ENCODE data around the gene DCLRE1A. TPM values are rescaled to one million over a fixed set of nuclear protein-coding genes. Genes with fewer than 3 reads are reported as not detected.
A peak's percentile ranks its signal among the peaks of the same experiment; 100 is the strongest.

DCLRE1A gene
- 1 to 10 TPM; 4.8 to 7.5 (median 4.9) TPM for total RNA-seq
- polyA plus RNA-seq = 1 to 10 TPM; 3.0 to 4.1 (median 3.5) TPM

DNA sequence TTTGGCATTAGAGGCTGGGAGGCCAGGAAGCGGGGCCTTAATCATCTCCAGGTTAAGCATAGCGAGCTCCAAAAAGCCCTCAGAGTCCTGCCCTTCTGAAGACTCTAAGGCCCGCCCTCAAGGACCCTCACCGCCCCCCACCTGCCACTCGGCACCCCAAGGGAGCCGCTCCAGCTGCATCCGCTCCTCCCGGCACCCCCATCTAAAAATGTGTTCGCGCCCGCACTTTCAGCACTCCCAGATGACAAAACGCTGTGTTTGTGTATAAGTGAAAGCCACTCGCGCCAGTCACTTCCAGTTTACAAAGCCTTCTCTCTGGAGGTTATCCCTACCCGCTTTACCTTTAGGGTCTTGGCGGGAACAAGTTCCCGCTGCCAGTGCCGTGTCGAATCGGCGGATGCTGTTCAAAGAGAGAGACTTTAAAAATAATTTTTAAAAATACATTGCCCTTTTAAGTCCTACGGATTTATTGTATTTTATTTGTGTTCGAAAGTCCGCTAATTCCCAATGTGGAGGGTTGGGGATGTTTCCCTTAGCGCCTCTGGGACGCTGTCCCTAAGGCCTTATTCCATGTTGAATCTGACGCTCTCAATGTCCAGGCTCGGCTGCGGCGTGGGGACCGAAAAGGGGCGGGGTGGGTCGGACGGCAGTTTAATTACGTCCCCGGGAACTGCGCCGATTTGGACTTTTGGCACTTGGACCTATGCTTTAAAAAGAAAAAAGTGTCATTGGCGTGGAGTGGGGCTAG, at the start of gene DCLRE1A, which contains the start of gene NHLRC2:
Gene DCLRE1A, minus strand, starts transcription at position 70 of the 748 bp plus-strand sequence. CDS start 900 bp downstream, outside the sequence.
Gene NHLRC2, plus strand, starts transcription at position 649 of the 748 bp plus-strand sequence. CDS start 212 bp downstream, outside the sequence.
- Histone ChIP-seq H3K4me3 (peak within 1 kb of the TSS; percentile 64 to 84 (median 76)), H3K36me3 (peaks cover 0 to 8% (median 0%) of the 10 kb centered on the region in 4 donors), H3K27me3 (no peaks in the 10 kb centered on the region), H3K9me3 (no peaks in the 10 kb centered on the region), H3K4me1 (peaks cover 0 to 69% (median 42%) of the 10 kb centered on the region in 4 donors), H3K27ac (peak within 1 kb of the TSS; percentile 84 to 91 (median 88))
- WGBS, 2 donors = 0% methylated on average over 39 of the region's 39 CpGs
- intact Hi-C loops (cut with DNase I) = loop anchor here (2.0 to 5.0 kb wide), 3 partner anchors 53 to 172 kb away; no protein-coding TSS in a partner anchor
- TF ChIP-seq POLR2A (IDR thresholded peaks at IDR 0.05) (peak in 1 of 2 donors; percentile 5), POLR2AphosphoS5 (IDR thresholded peaks at IDR 0.05) (peak in 3 of 4 donors; percentile 31 to 64 (median 58))
- TF ChIP-seq, protein P1, sequence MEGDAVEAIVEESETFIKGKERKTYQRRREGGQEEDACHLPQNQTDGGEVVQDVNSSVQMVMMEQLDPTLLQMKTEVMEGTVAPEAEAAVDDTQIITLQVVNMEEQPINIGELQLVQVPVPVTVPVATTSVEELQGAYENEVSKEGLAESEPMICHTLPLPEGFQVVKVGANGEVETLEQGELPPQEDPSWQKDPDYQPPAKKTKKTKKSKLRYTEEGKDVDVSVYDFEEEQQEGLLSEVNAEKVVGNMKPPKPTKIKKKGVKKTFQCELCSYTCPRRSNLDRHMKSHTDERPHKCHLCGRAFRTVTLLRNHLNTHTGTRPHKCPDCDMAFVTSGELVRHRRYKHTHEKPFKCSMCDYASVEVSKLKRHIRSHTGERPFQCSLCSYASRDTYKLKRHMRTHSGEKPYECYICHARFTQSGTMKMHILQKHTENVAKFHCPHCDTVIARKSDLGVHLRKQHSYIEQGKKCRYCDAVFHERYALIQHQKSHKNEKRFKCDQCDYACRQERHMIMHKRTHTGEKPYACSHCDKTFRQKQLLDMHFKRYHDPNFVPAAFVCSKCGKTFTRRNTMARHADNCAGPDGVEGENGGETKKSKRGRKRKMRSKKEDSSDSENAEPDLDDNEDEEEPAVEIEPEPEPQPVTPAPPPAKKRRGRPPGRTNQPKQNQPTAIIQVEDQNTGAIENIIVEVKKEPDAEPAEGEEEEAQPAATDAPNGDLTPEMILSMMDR (IDR thresholded peaks at IDR 0.05) = no peak
- peak; percentile 89 for DNase-seq

GRCh38 chr10:113899952-113900598, 46.2 kb upstream of the DCLRE1A start:
- Histone ChIP-seq H3K27ac (no peak overlapping the region), H3K9me3 (no peaks in the 10 kb centered on the region), H3K36me3 (peaks cover 0 to 54% (median 12%) of the 10 kb centered on the region in 4 donors), H3K4me1 (no peaks in the 10 kb centered on the region), H3K4me3 (no peak overlapping the region), H3K27me3 (no peaks in the 10 kb centered on the region)
- intact Hi-C loops (cut with DNase I) = no loop called here
- TF ChIP-seq, protein P1 (IDR thresholded peaks at IDR 0.05) = no peak
- no peak for TF ChIP-seq POLR2A (IDR thresholded peaks at IDR 0.05)
- no peak for TF ChIP-seq EP300 (IDR thresholded peaks at IDR 0.05)
- no peak for TF ChIP-seq POLR2AphosphoS5 (IDR thresholded peaks at IDR 0.05)
- no peak for DNase-seq
- 93 to 96% methylated on average over 2 of the region's 2 CpGs for WGBS, 2 donors

GRCh38 chr10:113897693-113898618, 44.1 kb upstream of the DCLRE1A start:
- 88 to 90% methylated on average over 6 of the region's 6 CpGs for WGBS, 2 donors
- Histone ChIP-seq H3K27ac (no peak overlapping the region), H3K4me1 (peaks cover 0 to 9% (median 2%) of the 10 kb centered on the region in 4 donors), H3K4me3 (no peak overlapping the region), H3K27me3 (no peaks in the 10 kb centered on the region), H3K36me3 (peaks cover 0 to 32% (median 10%) of the 10 kb centered on the region in 4 donors), H3K9me3 (no peaks in the 10 kb centered on the region)
- no peak for DNase-seq
- TF ChIP-seq POLR2A (IDR thresholded peaks at IDR 0.05) (no peak), POLR2AphosphoS5 (IDR thresholded peaks at IDR 0.05) (no peak), EP300 (IDR thresholded peaks at IDR 0.05) (no peak)
- intact Hi-C loops (cut with DNase I) = no loop called here

DNA sequence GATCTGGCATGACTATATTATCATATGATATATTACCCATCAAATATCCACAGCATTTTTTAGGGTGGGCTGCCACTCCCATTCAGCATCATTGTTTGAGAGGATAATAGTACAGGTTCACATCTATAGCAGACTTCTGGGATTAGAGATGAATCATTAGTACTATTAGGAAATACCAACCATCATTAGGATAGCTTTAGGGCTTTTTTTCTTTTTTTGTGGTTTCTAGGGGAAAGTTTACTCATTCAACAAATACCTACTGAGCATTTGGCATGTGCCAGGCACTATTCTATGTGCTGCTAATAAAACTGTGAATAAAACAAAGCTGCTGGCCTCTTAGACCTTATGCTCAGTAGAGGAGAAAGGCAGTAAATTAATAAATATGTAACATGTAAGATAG, 41.1 kb upstream of the DCLRE1A start:
- H3K9me3 ChIP-seq = no peaks in the 10 kb centered on the region
- H3K4me3 ChIP-seq = no peak overlapping the region
- no peak overlapping the region for H3K27ac ChIP-seq
- H3K27me3 ChIP-seq = no peaks in the 10 kb centered on the region
- H3K4me1 ChIP-seq = peaks cover 0 to 24% (median 12%) of the 10 kb centered on the region in 4 donors
- TF ChIP-seq POLR2AphosphoS5 (IDR thresholded peaks at IDR 0.05) = no peak
- TF ChIP-seq POLR2A (IDR thresholded peaks at IDR 0.05) = no peak
- TF ChIP-seq, protein P1 (IDR thresholded peaks at IDR 0.05) = no peak
- no peak for TF ChIP-seq EP300 (IDR thresholded peaks at IDR 0.05)
- intact Hi-C loops (cut with DNase I) = no loop called here
- peaks cover 0 to 15% (median 5%) of the 10 kb centered on the region in 4 donors for H3K36me3 ChIP-seq
- DNase-seq = no peak

Data from sigmoid colon (tissue), 7 donors.